OCI-LY1 (cell line): ENCODE data around the gene RASA2.
A peak's percentile ranks its signal among the peaks of the same experiment; 100 is the strongest.

Experiments
- H2AFZ ChIP-seq: fragments of 200-600 bp; sonication (generic), shearing (Covaris generic); 2 replicates; pipeline ENCODE4 v1.6.0; 2014; ENCODE audit warnings: antibody characterized with exemption, mild to moderate bottlenecking, low read length
- H3F3A ChIP-seq: fragments of 200-600 bp; sonication (generic), shearing (Covaris generic); 2 replicates; pipeline ENCODE4 v1.6.0; 2014; ENCODE audit warnings: mild to moderate bottlenecking, antibody characterized with exemption, low read length, moderate library complexity; ENCODE audit not compliant: insufficient read depth
- H3K27ac ChIP-seq: fragments of 200-600 bp; sonication (generic); 2 replicates; pipeline ENCODE4 v1.5.1; 2014; ENCODE audit warnings: low read length, mixed run types, mild to moderate bottlenecking, low read depth; ENCODE audit not compliant: poor library complexity, severe bottlenecking
- H3K27me3 ChIP-seq: fragments of 200-600 bp; sonication (generic); 2 replicates; pipeline ENCODE4 v1.6.0; 2014; ENCODE audit warnings: antibody characterized with exemption, mild to moderate bottlenecking, low read length, moderate library complexity; ENCODE audit not compliant: insufficient read depth
- H3K36me3 ChIP-seq: fragments of 200-600 bp; sonication (generic); 2 replicates; pipeline ENCODE4 v1.6.1; 2014; ENCODE audit warnings: mild to moderate bottlenecking, antibody characterized with exemption, low read length, moderate library complexity, mixed read lengths; ENCODE audit not compliant: insufficient read depth
- H3K4me1 ChIP-seq: fragments of 200-600 bp; sonication (generic); 2 replicates; pipeline ENCODE4 v1.5.1; 2014; ENCODE audit warnings: mild to moderate bottlenecking, low read length, moderate library complexity; ENCODE audit not compliant: insufficient read depth, severe bottlenecking
- H3K4me2 ChIP-seq: fragments of 200-600 bp; sonication (generic), shearing (Covaris generic); 2 replicates; pipeline ENCODE4 v1.6.1; 2014; ENCODE audit warnings: low read length
- H3K4me3 ChIP-seq: fragments of 200-600 bp; sonication (generic); 2 replicates; pipeline ENCODE4 v1.5.1; 2014; ENCODE audit warnings: low read length, low read depth, mild to moderate bottlenecking, mixed read lengths; ENCODE audit not compliant: poor library complexity, severe bottlenecking
- H3K79me2 ChIP-seq: fragments of 200-600 bp; shearing (Covaris generic); 2 replicates; pipeline ENCODE4 v1.6.1; 2016; ENCODE audit warnings: mixed run types, low read length, mixed read lengths; ENCODE audit not compliant: insufficient read depth
- H3K9ac ChIP-seq: fragments of 200-600 bp; sonication (generic), shearing (Covaris generic); 2 replicates; pipeline ENCODE4 v1.6.1; 2014; ENCODE audit warnings: mild to moderate bottlenecking, low read length, mixed read lengths
- H3K9me2 ChIP-seq: fragments of 200-600 bp; sonication (generic), shearing (Covaris generic); 2 replicates; pipeline ENCODE4 v1.6.1; 2014; ENCODE audit warnings: low read depth, mild to moderate bottlenecking, low read length, mixed read lengths
- H3K9me3 ChIP-seq: fragments of 200-600 bp; shearing (Covaris generic); 2 replicates; pipeline ENCODE4 v1.6.1; 2014; ENCODE audit warnings: low read length, mixed read lengths
- H4K20me1 ChIP-seq: fragments of 200-600 bp; sonication (generic), shearing (Covaris generic); 2 replicates; pipeline ENCODE4 v1.6.0; 2016; ENCODE audit warnings: mild to moderate bottlenecking, low read length; ENCODE audit not compliant: insufficient read depth
- EZH2 ChIP-seq: fragments of 200-600 bp; sonication (generic), shearing (Covaris generic); IDR thresholded peaks from 2 replicates; pipeline ENCODE4 v1.8.0; 2017; ENCODE audit warnings: borderline replicate concordance, mixed run types, mild to moderate bottlenecking, antibody characterized with exemption, low read length, moderate library complexity, mixed read lengths
- TF ChIP-seq, protein P1 (sequence below): fragments of 200-600 bp; sonication (generic), shearing (Covaris generic); IDR thresholded peaks from 2 replicates; pipeline ENCODE4 v1.5.1; 2017; ENCODE audit warnings: mild to moderate bottlenecking, antibody characterized with exemption, low read length, moderate library complexity, mixed read lengths

The RASA2 gene

GRCh38 chr3:141465221-141465620 lies 21.6 kb upstream of the RASA2 start:
- Histone ChIP-seq H3K27me3 (no peaks in the 10 kb centered on the region), H3K9me3 (peaks cover 20% of the 10 kb centered on the region), H3K9ac (no peak overlapping the region), H3K4me2 (no peak overlapping the region), H3K36me3 (no peaks in the 10 kb centered on the region), H3K79me2 (no peaks in the 10 kb centered on the region), H2AFZ (no peak overlapping the region), H3K4me1 (no peaks in the 10 kb centered on the region), H3F3A (no peaks in the 10 kb centered on the region), H3K4me3 (no peak overlapping the region), H4K20me1 (no peaks in the 10 kb centered on the region), H3K27ac (no peak overlapping the region), H3K9me2 (no peaks in the 10 kb centered on the region)
- TF ChIP-seq, protein P1, sequence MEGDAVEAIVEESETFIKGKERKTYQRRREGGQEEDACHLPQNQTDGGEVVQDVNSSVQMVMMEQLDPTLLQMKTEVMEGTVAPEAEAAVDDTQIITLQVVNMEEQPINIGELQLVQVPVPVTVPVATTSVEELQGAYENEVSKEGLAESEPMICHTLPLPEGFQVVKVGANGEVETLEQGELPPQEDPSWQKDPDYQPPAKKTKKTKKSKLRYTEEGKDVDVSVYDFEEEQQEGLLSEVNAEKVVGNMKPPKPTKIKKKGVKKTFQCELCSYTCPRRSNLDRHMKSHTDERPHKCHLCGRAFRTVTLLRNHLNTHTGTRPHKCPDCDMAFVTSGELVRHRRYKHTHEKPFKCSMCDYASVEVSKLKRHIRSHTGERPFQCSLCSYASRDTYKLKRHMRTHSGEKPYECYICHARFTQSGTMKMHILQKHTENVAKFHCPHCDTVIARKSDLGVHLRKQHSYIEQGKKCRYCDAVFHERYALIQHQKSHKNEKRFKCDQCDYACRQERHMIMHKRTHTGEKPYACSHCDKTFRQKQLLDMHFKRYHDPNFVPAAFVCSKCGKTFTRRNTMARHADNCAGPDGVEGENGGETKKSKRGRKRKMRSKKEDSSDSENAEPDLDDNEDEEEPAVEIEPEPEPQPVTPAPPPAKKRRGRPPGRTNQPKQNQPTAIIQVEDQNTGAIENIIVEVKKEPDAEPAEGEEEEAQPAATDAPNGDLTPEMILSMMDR: 0 out of 2 replicates have a peak, but pooled peaks have one; percentile 7
- no peak for TF ChIP-seq EZH2

GRCh38 chr3:141466633-141467169 lies 20.1 kb upstream of the RASA2 start:
- Histone ChIP-seq H3K79me2 (no peaks in the 10 kb centered on the region), H3K27ac (no peak overlapping the region), H3K27me3 (no peaks in the 10 kb centered on the region), H3K9me3 (peaks cover 21% of the 10 kb centered on the region), H4K20me1 (no peaks in the 10 kb centered on the region), H3K9me2 (no peaks in the 10 kb centered on the region), H2AFZ (no peak overlapping the region), H3K4me2 (no peak overlapping the region), H3F3A (no peaks in the 10 kb centered on the region), H3K4me3 (no peak overlapping the region), H3K9ac (no peak overlapping the region), H3K36me3 (no peaks in the 10 kb centered on the region), H3K4me1 (no peaks in the 10 kb centered on the region)
- TF ChIP-seq, protein P1: no peak
- TF ChIP-seq EZH2: no peak

GRCh38 chr3:141469720-141470119 lies 17.1 kb upstream of the RASA2 start:
- Histone ChIP-seq H3F3A (no peaks in the 10 kb centered on the region), H3K27me3 (no peaks in the 10 kb centered on the region), H3K27ac (no peak overlapping the region), H2AFZ (no peak overlapping the region), H3K36me3 (no peaks in the 10 kb centered on the region), H3K4me3 (no peak overlapping the region), H4K20me1 (no peaks in the 10 kb centered on the region), H3K9ac (no peak overlapping the region), H3K79me2 (no peaks in the 10 kb centered on the region), H3K9me3 (peaks cover 20% of the 10 kb centered on the region), H3K9me2 (no peaks in the 10 kb centered on the region), H3K4me1 (no peaks in the 10 kb centered on the region), H3K4me2 (no peak overlapping the region)
- TF ChIP-seq, protein P1: no peak
- TF ChIP-seq EZH2: no peak
